ENCODE results near the gene DEK. TPM values are rescaled to one million over a fixed set of nuclear protein-coding genes. Genes with fewer than 3 reads are reported as not detected.

Gene DEK
- total and polyA plus RNA-seq, 2 donors (not counting 1 experiment from before 2014, with no cell fraction given): 13.6 to 114 TPM

- Histone ChIP-seq H3K4me1 (ENCODE audit: control insufficient read depth in 2 of 2, insufficient read depth in 2 of 2, low read length in 2 of 2) (no peaks in the 10 kb centered on the region), H3K4me2 (replicated peaks; ENCODE audit: low read depth, low read length, poor library complexity, severe bottlenecking) (no peak overlapping the region), H3K27ac (ENCODE audit: low read length in 2 of 2) (no peak overlapping the region), H3K27me3 (replicated peaks in 1 of 4; ENCODE audit: control extremely low read depth in 1 of 4, control insufficient read depth in 3 of 4, insufficient read depth in 4 of 4, low read length in 3 of 4) (no peaks in the 10 kb centered on the region), H3K9ac (ENCODE audit: low read length) (no peak overlapping the region), H3K4me3 (ENCODE audit: control extremely low read depth in 1 of 5, extremely low read depth in 1 of 5, insufficient read depth in 1 of 5, low read depth in 2 of 5, low read length in 4 of 5) (no peak overlapping the region), H2AFZ (ENCODE audit: insufficient read depth, low read depth, low read length, poor library complexity, severe bottlenecking) (no peak overlapping the region), H3K9me3 (ENCODE audit: control extremely low read depth in 1 of 3, control insufficient read depth in 2 of 3, insufficient read depth in 1 of 3, low read length in 2 of 3) (no peaks in the 10 kb centered on the region), H3K36me3 (replicated peaks in 1 of 2; ENCODE audit: control extremely low read depth in 1 of 2, control insufficient read depth in 1 of 2, extremely low read depth in 1 of 2, insufficient read depth in 2 of 2, low read length in 1 of 2) (peaks cover 24 to 53% of the 10 kb centered on the region in 2 experiments), H3K79me2 (ENCODE audit: control insufficient read depth, insufficient read depth, low read length) (peaks cover 32% of the 10 kb centered on the region), H4K20me1 (ENCODE audit: control insufficient read depth, insufficient read depth, low read length, poor library complexity, severe bottlenecking) (no peaks in the 10 kb centered on the region)
- ChIA-PET POLR2A (no interaction called here), CTCF (no interaction called here)
- intact Hi-C loops (cut with micrococcal nuclease): no loop called here
- Mint-ChIP-seq H3K9me3 (ENCODE audit: insufficient read depth) (no peaks in the 10 kb centered on the region), H3K4me3 (no peak overlapping the region), H3K4me1 (peaks cover 12% of the 10 kb centered on the region), H3K27ac (no peak overlapping the region), H3K27me3 (no peaks in the 10 kb centered on the region)
- DNase-seq (no peak), ATAC-seq (ENCODE audit: low read depth) (no peak)
- TF ChIP-seq EZH2 (IDR thresholded peaks at IDR 0.05; ENCODE audit: borderline replicate concordance, insufficient read depth, low read depth, low read length, poor library complexity, severe bottlenecking) (no peak), CTCF (IDR thresholded peaks at IDR 0.05) (no peak)
These were observed 18.1 kb downstream of the DEK start for GRCh38 chr6:18246205-18246604.

GRCh38 chr6:18245642-18246041 lies 18.7 kb downstream of the DEK start:
- Histone ChIP-seq H4K20me1 (ENCODE audit: control insufficient read depth, insufficient read depth, low read length, poor library complexity, severe bottlenecking) (no peaks in the 10 kb centered on the region), H3K4me2 (replicated peaks; ENCODE audit: low read depth, low read length, poor library complexity, severe bottlenecking) (no peak overlapping the region), H3K27me3 (replicated peaks in 1 of 4; ENCODE audit: control extremely low read depth in 1 of 4, control insufficient read depth in 3 of 4, insufficient read depth in 4 of 4, low read length in 3 of 4) (no peaks in the 10 kb centered on the region), H3K27ac (ENCODE audit: low read length in 2 of 2) (peak overlapping the region in 1 of 2 donors; percentile 20), H3K36me3 (replicated peaks in 1 of 2; ENCODE audit: control extremely low read depth in 1 of 2, control insufficient read depth in 1 of 2, extremely low read depth in 1 of 2, insufficient read depth in 2 of 2, low read length in 1 of 2) (peaks cover 27 to 53% of the 10 kb centered on the region in 2 experiments), H3K4me3 (ENCODE audit: control extremely low read depth in 1 of 5, extremely low read depth in 1 of 5, insufficient read depth in 1 of 5, low read depth in 2 of 5, low read length in 4 of 5) (no peak overlapping the region), H3K9me3 (ENCODE audit: control extremely low read depth in 1 of 3, control insufficient read depth in 2 of 3, insufficient read depth in 1 of 3, low read length in 2 of 3) (no peaks in the 10 kb centered on the region), H3K79me2 (ENCODE audit: control insufficient read depth, insufficient read depth, low read length) (peaks cover 32% of the 10 kb centered on the region), H3K9ac (ENCODE audit: low read length) (no peak overlapping the region), H3K4me1 (ENCODE audit: control insufficient read depth in 2 of 2, insufficient read depth in 2 of 2, low read length in 2 of 2) (no peaks in the 10 kb centered on the region), H2AFZ (ENCODE audit: insufficient read depth, low read depth, low read length, poor library complexity, severe bottlenecking) (no peak overlapping the region)
- Mint-ChIP-seq H3K27me3 (no peaks in the 10 kb centered on the region), H3K27ac (no peak overlapping the region), H3K9me3 (ENCODE audit: insufficient read depth) (no peaks in the 10 kb centered on the region), H3K4me1 (peaks cover 12% of the 10 kb centered on the region), H3K4me3 (no peak overlapping the region)
- ChIA-PET POLR2A (no interaction called here), CTCF (no interaction called here)
- no peak for TF ChIP-seq CTCF (IDR thresholded peaks at IDR 0.05)
- no peak for TF ChIP-seq EZH2 (IDR thresholded peaks at IDR 0.05; ENCODE audit: borderline replicate concordance, insufficient read depth, low read depth, low read length, poor library complexity, severe bottlenecking)
- intact Hi-C loops (cut with micrococcal nuclease): no loop called here
- no CpG with 5 or more reads among the region's 7 CpGs for WGBS (ENCODE audit: insufficient coverage)
- ATAC-seq (ENCODE audit: low read depth): no peak
- peak; percentile 14 for DNase-seq
